ENCODE data around the gene MRPS15.

GRCh38 chr1:36408479-36408878 is 55.7 kb downstream of the MRPS15 start:
- TF ChIP-seq POLR2A (IDR thresholded peaks at IDR 0.05; ENCODE audit: low read depth, low read length) (no peak), POLR2AphosphoS5 (IDR thresholded peaks at IDR 0.05; ENCODE audit: low read depth, low read length) (no peak), TAF1 (IDR thresholded peaks at IDR 0.05; ENCODE audit: borderline replicate concordance, low read depth, low read length) (no peak)
